Measurements from ENCODE around the gene CNN2. TPM values are rescaled to one million over a fixed set of nuclear protein-coding genes. Genes with fewer than 3 reads are reported as not detected.

Gene CNN2
- total and polyA plus RNA-seq, 2 of the 8 experiments (the other 6 are each of a cell fraction or from before 2014, with no cell fraction given): 189 to 551 TPM

GRCh38 chr19:1004204-1004802 lies 22.1 kb upstream of the CNN2 start:
- no peak overlapping the region for H3K23ac ChIP-seq (ENCODE audit: insufficient read length)
- H2AK5ac ChIP-seq (ENCODE audit: low read depth, low read length): no peak overlapping the region
- H3K79me2 ChIP-seq (ENCODE audit: control insufficient read depth in 1 of 2, insufficient read depth in 2 of 2, low read length in 2 of 2): no peaks in the 10 kb centered on the region
- H3K9ac ChIP-seq (replicated peaks in 1 of 4; ENCODE audit: extremely low read depth in 1 of 4, low read depth in 3 of 4, low read length in 3 of 4): no peak overlapping the region
- peaks cover 2% of the 10 kb centered on the region; the same call in 1 of the 2 replicates for H3K23me2 ChIP-seq (ENCODE audit: low read depth, low read length)
- H3K4me2 ChIP-seq (ENCODE audit: insufficient read depth in 1 of 2, low read depth in 2 of 2, low read length in 2 of 2): no peak overlapping the region
- no peak overlapping the region for H4K91ac ChIP-seq (replicated peaks; ENCODE audit: insufficient read length, low read length)
- H3K56ac ChIP-seq (replicated peaks; ENCODE audit: insufficient read length, low read depth, low read length): no peak overlapping the region
- peaks cover 0 to 8% (median 0%) of the 10 kb centered on the region in 4 experiments; a peak in 2 of 8 replicates for H3K36me3 ChIP-seq (ENCODE audit: control insufficient read depth in 2 of 4, insufficient read depth in 4 of 4, low read length in 3 of 4)
- no peak overlapping the region for H3K14ac ChIP-seq (ENCODE audit: insufficient read length)
- ChIA-PET CTCF (ENCODE audit: partially characterized antibody) (interaction anchor here (0.6 to 1.5 kb wide), 9 partner anchors 9 to 188 kb away, joined by 3 to 7 read pairs (median 4); no protein-coding TSS in a partner anchor), POLR2A (ENCODE audit: partially characterized antibody) (interaction anchor here (0.8 to 7.7 kb wide), 8 partner anchors 9 to 228 kb away, joined by 3 to 81 read pairs (median 4); partner anchors contain the start of gene WDR18)
- FAIRE-seq (no peak), DNase-seq (ENCODE audit: low read depth in 1 of 2, low spot score in 2 of 2) (no peak)
- H4K20me1 ChIP-seq (replicated peaks in 1 of 2; ENCODE audit: control insufficient read depth in 1 of 2, insufficient read depth in 2 of 2, low read length in 2 of 2): peaks cover 0 to 4% of the 10 kb centered on the region in 2 experiments
- WGBS, 2 experiments (ENCODE audit: extremely low coverage in 1 of 2, insufficient coverage in 1 of 2, insufficient read length in 1 of 2, insufficient replicate concordance in 2 of 2, low coverage in 1 of 2, low lambda C conversion rate in 2 of 2, missing lambda C conversion rate in 1 of 2): 88% methylated on average over 30 of the region's 32 CpGs; no CpG with 5 or more reads in 1 of the 2 experiments
- no peak overlapping the region for H2BK15ac ChIP-seq (ENCODE audit: low read length)
- H2BK120ac ChIP-seq (replicated peaks; ENCODE audit: low read depth, low read length): no peak overlapping the region
- H3K4me3 ChIP-seq (ENCODE audit: extremely low read depth in 1 of 4, insufficient read depth in 2 of 4, low read depth in 3 of 4, low read length in 4 of 4): no peak overlapping the region
- H3K4me1 ChIP-seq (replicated peaks in 1 of 4; ENCODE audit: control insufficient read depth in 3 of 4, insufficient read depth in 4 of 4, low read length in 3 of 4): peaks cover 0 to 4% (median 1%) of the 10 kb centered on the region in 4 experiments; a peak in 3 of 7 replicates
- no peaks in the 10 kb centered on the region for H3K79me1 ChIP-seq (ENCODE audit: low read depth, low read length)
- no peak overlapping the region for H3K27ac ChIP-seq (ENCODE audit: low read depth, low read length)
- H4K8ac ChIP-seq (ENCODE audit: extremely low read depth, insufficient read depth, low read length): no peak overlapping the region
- no peak overlapping the region for H2BK12ac ChIP-seq (ENCODE audit: low read depth, low read length)
- H3K18ac ChIP-seq (ENCODE audit: extremely low read depth, low read length): no peak overlapping the region
- no peak overlapping the region for H2BK5ac ChIP-seq (ENCODE audit: low read depth, low read length)
- no peak overlapping the region for H2BK20ac ChIP-seq (ENCODE audit: low read length)
- no peak overlapping the region for H3K4ac ChIP-seq (replicated peaks; ENCODE audit: insufficient read length, low read depth, low read length)
- peaks cover 6 to 21% (median 14%) of the 10 kb centered on the region in 4 experiments for H3K27me3 ChIP-seq (replicated peaks in 1 of 4; ENCODE audit: control insufficient read depth in 3 of 4, extremely low read depth in 1 of 4, insufficient read depth in 3 of 4, low read length in 3 of 4)
- TF ChIP-seq MAX (IDR thresholded peaks at IDR 0.05): peak; percentile 34; the same call in 1 of the 2 replicates
- no peak for TF ChIP-seq EZH2 (IDR thresholded peaks at IDR 0.05; ENCODE audit: low read depth, low read length, severe bottlenecking)
- no peak for TF ChIP-seq HDAC2 (IDR thresholded peaks at IDR 0.05; ENCODE audit: borderline replicate concordance in 1 of 2, low read depth in 2 of 2, low read length in 2 of 2)
- H2AFZ ChIP-seq (ENCODE audit: low read length): no peak overlapping the region
- no peaks in the 10 kb centered on the region for H3K9me3 ChIP-seq (ENCODE audit: insufficient read depth in 2 of 2, low read depth in 1 of 2, low read length in 1 of 2)
- H4K5ac ChIP-seq (ENCODE audit: insufficient read length, low read depth, low read length): no peak overlapping the region

Data from H1 (cell line).